GM21576 (cell line): ENCODE data around the gene FLNC.

Experiments
- ATAC-seq: cut with Tn5 transposase; IDR thresholded peaks from one replicate; pipeline ENCODE4 v1.9.1; 2021; ENCODE audit warnings: mild to moderate bottlenecking, moderate library complexity; ENCODE audit not compliant: unreplicated experiment

FLNC gene

DNA sequence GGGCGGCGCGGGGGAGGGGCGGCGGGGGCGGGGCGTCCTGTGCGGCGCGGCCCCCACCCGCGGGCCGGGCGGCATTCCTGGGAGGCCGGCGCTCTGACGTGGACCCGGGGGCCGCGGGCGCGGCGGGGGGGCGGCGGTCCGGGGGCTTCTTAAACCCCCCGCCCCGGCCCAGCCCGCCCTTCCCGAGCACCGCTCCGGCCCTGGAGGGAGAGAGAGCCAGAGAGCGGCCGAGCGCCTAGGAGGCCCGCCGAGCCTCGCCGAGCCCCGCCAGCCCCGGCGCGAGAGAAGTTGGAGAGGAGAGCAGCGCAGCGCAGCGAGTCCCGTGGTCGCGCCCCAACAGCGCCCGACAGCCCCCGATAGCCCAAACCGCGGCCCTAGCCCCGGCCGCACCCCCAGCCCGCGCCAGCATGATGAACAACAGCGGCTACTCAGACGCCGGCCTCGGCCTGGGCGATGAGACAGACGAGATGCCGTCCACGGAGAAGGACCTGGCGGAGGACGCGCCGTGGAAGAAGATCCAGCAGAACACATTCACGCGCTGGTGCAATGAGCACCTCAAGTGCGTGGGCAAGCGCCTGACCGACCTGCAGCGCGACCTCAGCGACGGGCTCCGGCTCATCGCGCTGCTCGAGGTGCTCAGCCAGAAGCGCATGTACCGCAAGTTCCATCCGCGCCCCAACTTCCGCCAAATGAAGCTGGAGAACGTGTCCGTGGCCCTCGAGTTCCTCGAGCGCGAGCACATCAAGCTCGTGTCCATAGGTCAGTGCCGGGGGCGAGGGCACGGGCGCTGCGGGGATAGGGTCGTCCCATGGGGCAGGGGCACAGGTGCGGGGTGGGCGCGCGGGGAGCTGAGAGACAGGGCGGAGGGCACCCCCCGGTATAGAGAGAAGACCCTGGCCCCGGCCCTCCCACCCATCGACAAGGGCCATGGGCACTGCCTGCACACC is at the start of gene FLNC:
TSS of gene FLNC (plus strand) at position 176 of the 947 bp plus-strand sequence. CDS start at position 408, 232 bp downstream.
- ATAC-seq = no peak

DNA sequence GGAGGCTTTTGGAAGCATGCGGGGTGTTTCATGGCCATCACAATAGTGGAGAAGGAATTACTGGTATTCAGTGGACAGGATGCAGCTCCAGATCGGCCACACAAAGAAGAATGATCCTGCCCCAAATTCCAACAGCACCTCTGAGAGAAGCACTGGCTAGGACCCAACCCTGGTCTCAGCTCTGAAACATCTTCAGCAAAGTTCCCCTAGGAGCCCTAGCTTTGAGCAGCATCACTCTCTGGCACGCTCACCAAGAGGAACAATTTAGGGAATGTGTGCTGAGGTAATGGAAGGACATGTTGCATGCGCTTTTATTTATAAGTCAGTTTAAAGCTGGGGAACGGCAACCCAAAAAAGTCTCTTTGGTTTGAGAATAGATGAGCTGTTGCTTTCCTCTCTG is 49.1 kb upstream of the FLNC start:
- no peak for ATAC-seq

DNA sequence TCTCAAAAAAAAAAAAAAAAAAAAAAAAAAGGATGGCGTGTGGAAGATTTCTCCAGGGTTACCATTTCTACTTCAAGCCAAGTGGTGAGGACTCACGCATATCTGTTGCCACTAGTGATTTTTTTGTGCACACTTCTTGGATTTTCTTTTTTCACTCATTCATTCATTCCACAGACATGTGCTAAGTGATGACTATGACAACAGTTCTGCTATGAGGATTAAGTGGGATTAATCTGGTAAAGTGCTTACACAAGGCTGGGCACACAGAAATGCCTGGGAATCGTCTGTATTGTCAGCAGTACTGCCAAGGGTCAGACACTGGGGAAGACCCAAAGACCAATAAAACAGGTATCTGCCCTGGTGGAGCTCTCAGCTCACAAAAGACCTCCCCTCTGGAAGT is 48.4 kb upstream of the FLNC start:
- ATAC-seq = no peak

GRCh38 chr7:128783143-128783861 is 46.9 kb upstream of the FLNC start:
- no peak for ATAC-seq

DNA sequence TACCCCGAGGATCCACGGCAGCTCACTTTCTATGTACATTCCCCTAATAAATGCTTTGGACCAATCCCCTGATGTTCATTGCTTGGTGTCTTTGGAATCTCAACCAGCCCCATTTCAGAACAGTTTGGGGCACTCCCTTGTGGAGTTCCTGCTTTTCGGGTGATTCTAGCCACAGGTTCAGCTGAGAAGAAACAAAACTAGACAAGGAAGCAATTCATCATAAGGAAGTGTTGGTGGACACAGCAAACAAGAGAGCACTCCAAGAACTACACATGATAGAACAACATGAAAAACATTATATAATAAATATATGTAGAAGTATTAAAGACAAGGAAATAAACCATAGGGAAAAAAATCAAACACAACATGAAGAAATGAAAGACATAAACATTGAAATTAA is 44.5 kb upstream of the FLNC start:
- no peak for ATAC-seq

GRCh38 chr7:128788446-128789412 is 41.5 kb upstream of the FLNC start:
- no peak for ATAC-seq

DNA sequence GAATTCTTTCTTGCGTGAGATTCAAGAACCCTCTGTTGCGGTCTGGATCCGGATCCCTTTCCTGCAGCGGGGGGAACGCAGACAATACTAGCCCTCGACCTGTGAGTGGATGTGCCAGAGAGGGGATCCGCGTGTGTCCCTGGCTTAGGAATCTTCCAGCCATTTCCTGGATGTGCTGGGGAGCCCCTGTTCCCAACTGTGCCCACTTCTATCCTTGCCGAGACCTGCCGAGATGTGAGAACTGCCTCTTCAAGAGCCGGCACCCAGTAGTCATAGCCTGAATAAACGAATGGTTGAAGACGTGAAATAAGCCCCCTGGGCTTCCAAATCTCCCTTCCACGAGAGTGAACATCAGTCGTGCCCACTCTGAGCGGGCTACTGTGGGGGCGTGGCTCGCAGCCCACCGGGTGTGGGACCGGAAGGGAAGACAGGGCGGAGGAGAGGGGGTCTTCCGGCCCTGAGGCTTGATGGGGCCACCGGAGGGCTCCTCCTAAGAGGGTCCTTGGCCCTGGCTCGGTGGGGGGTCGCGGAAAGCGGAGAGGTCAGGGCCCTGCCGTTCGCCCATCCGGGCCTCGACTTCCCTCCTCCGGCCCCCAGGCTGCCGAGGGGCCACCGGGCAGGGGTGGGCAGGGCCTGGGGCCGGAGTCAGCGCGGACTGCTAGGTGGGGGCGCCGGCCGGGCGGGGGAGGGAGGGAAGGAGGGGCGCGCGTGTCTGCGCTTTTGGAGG is 39.7 kb upstream of the FLNC start:
- no peak for ATAC-seq

GRCh38 chr7:128791121-128791971 is 38.9 kb upstream of the FLNC start, which contains the start of gene CCDC136:
Gene CCDC136, plus strand, starts transcription at chr7:128791968. Its CDS starts 444 bp downstream, at chr7:128792412.
- peak; percentile 81 for ATAC-seq

GRCh38 chr7:128791972-128792327 is 38.3 kb upstream of the FLNC start:
- ATAC-seq = no peak

DNA sequence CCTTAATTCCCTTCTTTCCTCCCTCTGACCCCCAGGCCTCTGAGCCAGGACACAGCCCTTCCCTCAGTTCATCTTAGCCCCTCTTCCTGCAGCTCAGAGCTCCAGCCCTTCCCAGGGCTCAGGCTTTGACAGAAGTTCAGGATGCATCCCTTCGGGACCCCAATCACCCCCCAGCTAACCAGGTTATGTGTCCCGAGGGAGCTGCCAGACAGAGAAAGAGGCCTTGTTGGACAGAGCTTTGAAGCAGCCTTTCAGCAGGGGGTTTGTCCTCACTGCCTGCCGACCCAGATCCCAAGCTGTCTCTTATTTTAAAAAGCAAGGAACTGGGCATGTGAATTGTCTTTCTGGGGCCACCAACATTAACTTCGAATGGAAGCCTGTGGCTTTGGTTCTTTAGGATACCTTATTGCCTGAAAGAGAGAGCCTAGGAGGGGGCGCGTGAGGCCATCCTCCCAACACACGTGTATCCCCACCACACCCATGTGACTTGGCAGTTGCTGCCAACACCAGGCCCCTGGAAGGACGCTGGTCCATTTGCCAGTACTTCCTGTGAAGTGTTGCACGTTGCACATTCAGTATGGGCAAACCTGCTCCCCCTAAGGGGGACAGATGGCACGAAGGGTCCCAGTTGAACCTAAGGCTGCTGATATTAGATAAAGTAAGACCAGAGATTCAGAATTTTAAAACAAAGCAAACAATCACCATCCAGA is 37.6 kb upstream of the FLNC start:
- ATAC-seq = no peak

DNA sequence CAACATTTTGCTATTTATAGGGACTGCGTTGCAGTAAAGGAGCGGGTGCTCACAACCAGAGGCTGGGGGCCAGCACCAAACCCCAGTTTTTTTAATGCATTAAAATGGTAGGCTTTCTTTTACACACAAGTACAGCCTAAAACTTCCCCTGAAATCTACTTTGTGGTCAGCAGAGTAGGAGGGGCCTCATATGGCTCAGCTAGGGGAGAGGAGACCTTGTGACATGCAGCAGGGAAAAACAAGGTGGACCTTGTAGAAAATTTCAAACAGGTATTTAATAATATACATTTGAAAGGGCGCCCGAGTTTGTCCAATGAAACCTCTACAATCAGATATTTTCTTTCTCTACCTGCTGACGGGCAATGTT is 37.0 kb upstream of the FLNC start:
- no peak for ATAC-seq

DNA sequence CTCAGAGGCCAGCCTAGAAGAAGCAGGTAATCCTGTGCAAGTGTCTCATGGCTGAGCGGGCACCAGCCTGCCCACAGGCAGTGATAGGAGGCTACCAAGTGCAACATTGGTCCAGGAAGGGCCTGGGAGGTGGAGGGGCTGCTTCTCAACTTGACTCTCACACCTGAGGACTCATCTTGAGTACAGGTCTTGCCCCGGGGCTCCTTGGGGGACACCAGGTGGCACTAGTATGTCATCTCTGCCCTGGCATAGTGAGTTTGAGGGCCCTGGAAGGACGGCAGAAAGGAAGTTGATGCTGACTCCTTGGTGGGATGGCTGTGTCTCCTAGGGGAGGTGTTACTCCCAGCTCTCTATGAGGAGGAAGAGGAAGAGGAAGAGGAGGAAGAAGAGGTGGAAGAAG is 36.2 kb upstream of the FLNC start:
- no peak for ATAC-seq

GRCh38 chr7:128794436-128794835 is 35.8 kb upstream of the FLNC start:
- ATAC-seq = no peak

GRCh38 chr7:128795129-128795528 is 35.1 kb upstream of the FLNC start:
- no peak for ATAC-seq

- ATAC-seq = no peak
Measured at GRCh38 chr7:128796327-128796726, 33.9 kb upstream of the FLNC start.

GRCh38 chr7:128799451-128799850 is 30.8 kb upstream of the FLNC start:
- ATAC-seq = no peak

GRCh38 chr7:128800567-128800966 is 29.6 kb upstream of the FLNC start:
- no peak for ATAC-seq

- ATAC-seq = no peak
Measured at GRCh38 chr7:128801003-128801402, 29.2 kb upstream of the FLNC start.
